PFSK-1 (cell line): ENCODE data around the gene COMT.

Experiments
- FOXP2 ChIP-seq: optimal IDR thresholded peaks from 2 replicates; pipeline ENCODE3; 2011; ENCODE audit warnings: borderline replicate concordance, control low read depth, inconsistent platforms; ENCODE audit not compliant: insufficient read depth; ENCODE audit errors: extremely low read length, extremely low read depth
- POLR2AphosphoS5 ChIP-seq: IDR thresholded peaks from 2 replicates; pipeline ENCODE4 v1.6.1; 2012; ENCODE audit warnings: low read depth, mild to moderate bottlenecking, control low read depth, low read length, moderate library complexity
- REST ChIP-seq, 2 experiments: IDR thresholded peaks; 2 replicates each; pipeline versions ENCODE4 v1.6.1 to v1.8.0; 2011 to 2012; ENCODE audit warnings: low read depth in 2 of 2, low read length in 2 of 2, control low read depth in 1 of 2, inconsistent platforms in 1 of 2, mild to moderate bottlenecking in 1 of 2, moderate library complexity in 1 of 2; ENCODE audit not compliant: insufficient read depth in 1 of 2
- SIN3A ChIP-seq: IDR thresholded peaks from 2 replicates; pipeline ENCODE4 v1.6.1; 2012; ENCODE audit warnings: mild to moderate bottlenecking, low read length, moderate library complexity, borderline replicate concordance; ENCODE audit not compliant: insufficient read depth
- TAF1 ChIP-seq: IDR thresholded peaks from 2 replicates; pipeline ENCODE4 v1.6.1; 2012; ENCODE audit warnings: low read length, control low read depth, borderline replicate concordance; ENCODE audit not compliant: insufficient read depth

The COMT gene

GRCh38 chr22:19904174-19904856, 37.3 kb upstream of the COMT start:
- TF ChIP-seq FOXP2 (no peak), TAF1 (no peak), POLR2AphosphoS5 (no peak), SIN3A (no peak), REST (IDR thresholded peaks at IDR 0.05; ENCODE audit: insufficient read depth in 1 of 2, low read depth in 2 of 2, low read length in 2 of 2) (no peak)

DNA sequence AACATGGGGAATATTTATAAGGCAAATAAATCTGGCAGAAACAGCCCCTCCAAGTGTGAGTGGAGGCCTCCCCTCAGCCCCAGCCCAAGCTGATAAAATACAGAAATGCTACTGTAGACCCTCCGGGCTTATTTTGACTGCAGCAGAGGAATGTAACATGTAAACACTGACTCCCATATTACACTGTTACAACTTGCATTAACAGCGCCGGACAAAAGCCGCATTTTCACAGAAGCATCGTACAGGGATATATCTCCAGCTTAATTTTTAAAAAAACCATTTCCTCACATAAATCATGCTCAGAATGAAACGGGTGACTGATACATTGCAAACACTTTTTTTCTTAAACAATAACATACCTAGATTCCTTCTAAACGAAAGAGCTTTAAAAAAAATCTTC, 36.6 kb upstream of the COMT start:
- TF ChIP-seq POLR2AphosphoS5 (no peak), TAF1 (no peak), SIN3A (no peak), FOXP2 (no peak), REST (IDR thresholded peaks at IDR 0.05; ENCODE audit: insufficient read depth in 1 of 2, low read depth in 2 of 2, low read length in 2 of 2) (no peak)

- TF ChIP-seq TAF1 (no peak), REST (IDR thresholded peaks at IDR 0.05; ENCODE audit: insufficient read depth in 1 of 2, low read depth in 2 of 2, low read length in 2 of 2) (no peak), POLR2AphosphoS5 (no peak), FOXP2 (no peak), SIN3A (no peak)
Observed at GRCh38 chr22:19905347-19906276, 36.0 kb upstream of the COMT start.

DNA sequence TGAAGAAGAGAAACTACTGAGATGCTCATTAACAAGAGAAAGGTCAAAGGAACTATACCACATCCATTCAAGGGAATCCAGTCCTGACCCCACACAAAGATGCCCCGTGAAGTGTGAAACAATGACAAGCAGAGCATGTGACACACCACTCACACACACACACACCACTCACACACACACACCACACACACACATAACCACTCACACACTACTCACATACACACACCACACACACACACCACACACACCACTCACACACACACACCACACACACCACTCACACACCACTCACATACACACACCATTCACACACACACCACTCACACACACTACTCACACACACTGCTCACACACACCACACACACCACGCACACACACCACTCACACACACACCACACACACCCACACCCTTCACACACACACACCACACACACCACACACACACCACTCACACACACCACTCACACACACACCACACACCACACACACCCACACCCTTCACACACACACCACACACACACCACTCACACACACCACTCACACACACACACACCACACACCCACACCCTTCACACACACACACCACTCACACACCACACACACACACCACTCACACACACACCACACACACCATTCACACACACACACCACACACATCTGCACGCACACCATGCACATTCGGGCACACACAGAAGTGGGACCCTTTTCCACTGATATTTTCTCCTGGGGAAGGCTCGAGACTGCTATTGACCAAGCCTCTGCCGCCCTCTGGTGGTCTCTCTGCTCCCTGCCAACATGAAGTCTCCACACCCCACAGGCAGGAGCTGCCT, 32.0 kb upstream of the COMT start:
- TF ChIP-seq SIN3A (no peak), POLR2AphosphoS5 (no peak), TAF1 (no peak), FOXP2 (no peak), REST (IDR thresholded peaks at IDR 0.05; ENCODE audit: insufficient read depth in 1 of 2, low read depth in 2 of 2, low read length in 2 of 2) (no peak)
